ENCODE results near the gene SAMD4A.

GRCh38 chr14:54674046-54674741 lies 107.3 kb downstream of the SAMD4A start:
- TF ChIP-seq CTCF (conservative IDR thresholded peaks at IDR 0.05 in 1 of 2, IDR thresholded peaks at IDR 0.05 in 1 of 2; ENCODE audit: low read depth in 1 of 2, low read length in 2 of 2), result no peak
- TF ChIP-seq EZH2 (IDR thresholded peaks at IDR 0.05; ENCODE audit: low read length, missing control alignments), result no peak

Measured in fibroblast of lung (primary cell).